PFSK-1 (cell line): ENCODE data around the gene CCDC117.

Experiments used
- POLR2AphosphoS5 ChIP-seq: IDR thresholded peaks from 2 replicates; pipeline ENCODE4 v1.6.1; 2012; ENCODE audit warnings: low read depth, mild to moderate bottlenecking, control low read depth, low read length, moderate library complexity
- SIN3A ChIP-seq: IDR thresholded peaks from 2 replicates; pipeline ENCODE4 v1.6.1; 2012; ENCODE audit warnings: mild to moderate bottlenecking, low read length, moderate library complexity, borderline replicate concordance; ENCODE audit not compliant: insufficient read depth

GRCh38 chr22:28779833-28780232 is 7.3 kb downstream of the CCDC117 start:
- TF ChIP-seq SIN3A (no peak), POLR2AphosphoS5 (no peak)
